HG03108 (cell line): ENCODE measurements around the gene KAZALD1.

Source experiments
- ATAC-seq: cut with Tn5 transposase; IDR thresholded peaks from one replicate; pipeline ENCODE4 v1.9.1; 2021; ENCODE audit warnings: moderate library complexity; ENCODE audit not compliant: unreplicated experiment

The KAZALD1 gene

GRCh38 chr10:101065481-101066145, 3.8 kb downstream of the KAZALD1 start:
- ATAC-seq: no peak

GRCh38 chr10:101066146-101066895, 4.5 kb downstream of the KAZALD1 start:
- ATAC-seq: no peak

GRCh38 chr10:101066896-101067355, 5.1 kb downstream of the KAZALD1 start:
- no peak for ATAC-seq

- ATAC-seq: peak; percentile 53
Observed at GRCh38 chr10:101067356-101068083, 5.7 kb downstream of the KAZALD1 start.

- no peak for ATAC-seq
Observed at GRCh38 chr10:101069441-101069840, 7.7 kb downstream of the KAZALD1 start.

- ATAC-seq: no peak
Observed at GRCh38 chr10:101070098-101070497, 8.3 kb downstream of the KAZALD1 start.

- ATAC-seq: no peak
Observed at GRCh38 chr10:101071267-101071884, 9.6 kb downstream of the KAZALD1 start.

GRCh38 chr10:101071885-101072433, 10.2 kb downstream of the KAZALD1 start:
- no peak for ATAC-seq

GRCh38 chr10:101072923-101073322, 11.1 kb downstream of the KAZALD1 start:
- no peak for ATAC-seq

GRCh38 chr10:101073631-101074030, 11.8 kb downstream of the KAZALD1 start:
- ATAC-seq: no peak

- ATAC-seq: no peak
Observed at GRCh38 chr10:101075775-101076174, 14.0 kb downstream of the KAZALD1 start.

- no peak for ATAC-seq
Observed at GRCh38 chr10:101076630-101077029, 14.8 kb downstream of the KAZALD1 start.

GRCh38 chr10:101079874-101080273, 18.1 kb downstream of the KAZALD1 start:
- no peak for ATAC-seq

GRCh38 chr10:101080933-101081931, 19.4 kb downstream of the KAZALD1 start:
- ATAC-seq: no peak

- no peak for ATAC-seq
Observed at GRCh38 chr10:101085846-101086245, 24.1 kb downstream of the KAZALD1 start.

GRCh38 chr10:101087376-101087775, 25.6 kb downstream of the KAZALD1 start:
- no peak for ATAC-seq

- ATAC-seq: no peak
Observed at GRCh38 chr10:101087965-101088364, 26.2 kb downstream of the KAZALD1 start.

GRCh38 chr10:101089520-101090299, 27.9 kb downstream of the KAZALD1 start:
- ATAC-seq: no peak

- ATAC-seq: no peak
Observed at GRCh38 chr10:101090597-101090996, 28.8 kb downstream of the KAZALD1 start.
